ENCODE measurements around the gene ACTR8. TPM values are rescaled to one million over a fixed set of nuclear protein-coding genes. Genes with fewer than 3 reads are reported as not detected.

The ACTR8 gene
- total and polyA plus RNA-seq, 2 experiments from 2014 or later = 23.0 to 33.0 TPM

- H3K4me1 ChIP-seq (ENCODE audit: insufficient read depth) = no peaks in the 10 kb centered on the region
- H3K27me3 ChIP-seq (replicated peaks; ENCODE audit: insufficient read depth) = peaks cover 11% of the 10 kb centered on the region; the same call in 1 of the 2 replicates
- no peak overlapping the region for H3K9ac ChIP-seq
- H3K4me3 ChIP-seq = no peak overlapping the region
- no peaks in the 10 kb centered on the region for H3K79me2 ChIP-seq (ENCODE audit: insufficient read depth)
- H3K27ac ChIP-seq = no peak overlapping the region
- no peak overlapping the region for H2AFZ ChIP-seq
- DNase-seq = no peak
- no peaks in the 10 kb centered on the region for H3F3A ChIP-seq (ENCODE audit: insufficient read depth)
- H3K36me3 ChIP-seq (ENCODE audit: low read depth) = no peaks in the 10 kb centered on the region
- TF ChIP-seq EZH2phosphoT487 (IDR thresholded peaks at IDR 0.05; ENCODE audit: insufficient read depth, low read depth) = no peak
- no peak for TF ChIP-seq EZH2 (IDR thresholded peaks at IDR 0.05; ENCODE audit: insufficient read depth, poor library complexity, severe bottlenecking)
- H4K20me1 ChIP-seq (ENCODE audit: insufficient read depth) = no peaks in the 10 kb centered on the region
- H3K9me2 ChIP-seq (ENCODE audit: insufficient read depth) = no peaks in the 10 kb centered on the region
- H3K4me2 ChIP-seq (ENCODE audit: unreplicated experiment) = no peak overlapping the region
- WGBS, 2 experiments (ENCODE audit: low coverage in 1 of 2, low lambda C conversion rate in 2 of 2, missing lambda C conversion rate in 2 of 2) = 65% methylated on average over 7 to 8 of the region's 8 CpGs
- no peaks in the 10 kb centered on the region for H3K9me3 ChIP-seq (ENCODE audit: low read depth)
- in situ Hi-C loops (cut with MboI) = no loop called here
Measured at GRCh38 chr3:53913401-53913800, 31.4 kb upstream of the ACTR8 start.

GRCh38 chr3:53902711-53903110 is 20.8 kb upstream of the ACTR8 start:
- Histone ChIP-seq H3K4me2 (ENCODE audit: unreplicated experiment) (no peak overlapping the region), H3K36me3 (ENCODE audit: low read depth) (no peaks in the 10 kb centered on the region), H3K27ac (no peak overlapping the region), H3K9ac (no peak overlapping the region), H3K4me1 (ENCODE audit: insufficient read depth) (no peaks in the 10 kb centered on the region), H3K79me2 (ENCODE audit: insufficient read depth) (no peaks in the 10 kb centered on the region), H3K27me3 (replicated peaks; ENCODE audit: insufficient read depth) (no peaks in the 10 kb centered on the region), H3K9me3 (ENCODE audit: low read depth) (no peaks in the 10 kb centered on the region), H3F3A (ENCODE audit: insufficient read depth) (no peaks in the 10 kb centered on the region), H4K20me1 (ENCODE audit: insufficient read depth) (no peaks in the 10 kb centered on the region), H3K4me3 (no peak overlapping the region), H2AFZ (no peak overlapping the region), H3K9me2 (ENCODE audit: insufficient read depth) (no peaks in the 10 kb centered on the region)
- 47 to 63% methylated on average over 5 of the region's 5 CpGs for whole genome bisulfite sequencing, 2 experiments (ENCODE audit: low coverage in 1 of 2, low lambda C conversion rate in 2 of 2, missing lambda C conversion rate in 2 of 2)
- TF ChIP-seq EZH2phosphoT487 (IDR thresholded peaks at IDR 0.05; ENCODE audit: insufficient read depth, low read depth) = no peak
- no peak for TF ChIP-seq EZH2 (IDR thresholded peaks at IDR 0.05; ENCODE audit: insufficient read depth, poor library complexity, severe bottlenecking)
- DNase-seq = no peak
- in situ Hi-C loops (cut with MboI) = no loop called here

GRCh38 chr3:53902067-53902466 is 20.1 kb upstream of the ACTR8 start:
- Histone ChIP-seq H3K27me3 (replicated peaks; ENCODE audit: insufficient read depth) (0 out of 2 replicates have a peak, but pooled peaks cover 5% of the 10 kb centered on the region), H3K36me3 (ENCODE audit: low read depth) (no peaks in the 10 kb centered on the region), H3K4me2 (ENCODE audit: unreplicated experiment) (no peak overlapping the region), H3K9me2 (ENCODE audit: insufficient read depth) (no peaks in the 10 kb centered on the region), H3K4me3 (no peak overlapping the region), H3K9ac (no peak overlapping the region), H3K27ac (no peak overlapping the region), H3K9me3 (ENCODE audit: low read depth) (no peaks in the 10 kb centered on the region), H2AFZ (no peak overlapping the region), H3K79me2 (ENCODE audit: insufficient read depth) (no peaks in the 10 kb centered on the region), H4K20me1 (ENCODE audit: insufficient read depth) (no peaks in the 10 kb centered on the region), H3F3A (ENCODE audit: insufficient read depth) (no peaks in the 10 kb centered on the region), H3K4me1 (ENCODE audit: insufficient read depth) (no peaks in the 10 kb centered on the region)
- no peak for TF ChIP-seq EZH2phosphoT487 (IDR thresholded peaks at IDR 0.05; ENCODE audit: insufficient read depth, low read depth)
- TF ChIP-seq EZH2 (IDR thresholded peaks at IDR 0.05; ENCODE audit: insufficient read depth, poor library complexity, severe bottlenecking) = no peak
- no peak for DNase-seq
- WGBS, 2 experiments (ENCODE audit: low coverage in 1 of 2, low lambda C conversion rate in 2 of 2, missing lambda C conversion rate in 2 of 2) = 0% methylated on average over 1 of the region's 1 CpG
- in situ Hi-C loops (cut with MboI) = no loop called here

- Histone ChIP-seq H3K36me3 (ENCODE audit: low read depth) (no peaks in the 10 kb centered on the region), H3K27me3 (replicated peaks; ENCODE audit: insufficient read depth) (0 out of 2 replicates have a peak, but pooled peaks cover 12% of the 10 kb centered on the region), H4K20me1 (ENCODE audit: insufficient read depth) (no peaks in the 10 kb centered on the region), H3K9me2 (ENCODE audit: insufficient read depth) (no peaks in the 10 kb centered on the region), H3K4me1 (ENCODE audit: insufficient read depth) (no peaks in the 10 kb centered on the region), H3K4me2 (ENCODE audit: unreplicated experiment) (no peak overlapping the region), H3K9me3 (ENCODE audit: low read depth) (no peaks in the 10 kb centered on the region), H3K9ac (no peak overlapping the region), H3K27ac (no peak overlapping the region), H2AFZ (no peak overlapping the region), H3F3A (ENCODE audit: insufficient read depth) (no peaks in the 10 kb centered on the region), H3K79me2 (ENCODE audit: insufficient read depth) (no peaks in the 10 kb centered on the region), H3K4me3 (no peak overlapping the region)
- in situ Hi-C loops (cut with MboI) = no loop called here
- TF ChIP-seq EZH2 (IDR thresholded peaks at IDR 0.05; ENCODE audit: insufficient read depth, poor library complexity, severe bottlenecking) = no peak
- no peak for TF ChIP-seq EZH2phosphoT487 (IDR thresholded peaks at IDR 0.05; ENCODE audit: insufficient read depth, low read depth)
- DNase-seq = no peak
- WGBS, 2 experiments (ENCODE audit: low coverage in 1 of 2, low lambda C conversion rate in 2 of 2, missing lambda C conversion rate in 2 of 2) = 38 to 47% methylated on average over 2 of the region's 2 CpGs
Measured at GRCh38 chr3:53900666-53901331, 18.8 kb upstream of the ACTR8 start.

Data from GM23248 (cell line).